ENCODE measurements around the gene PLSCR5. TPM values are rescaled to one million over a fixed set of nuclear protein-coding genes. Genes with fewer than 3 reads are reported as not detected.

The PLSCR5 gene, protein sequence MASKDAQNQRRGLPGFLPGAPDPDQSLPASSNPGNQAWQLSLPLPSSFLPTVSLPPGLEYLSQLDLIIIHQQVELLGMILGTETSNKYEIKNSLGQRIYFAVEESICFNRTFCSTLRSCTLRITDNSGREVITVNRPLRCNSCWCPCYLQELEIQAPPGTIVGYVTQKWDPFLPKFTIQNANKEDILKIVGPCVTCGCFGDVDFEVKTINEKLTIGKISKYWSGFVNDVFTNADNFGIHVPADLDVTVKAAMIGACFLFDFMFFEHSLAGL
- total RNA-seq (not detected), polyA plus RNA-seq (not detected)

DNA sequence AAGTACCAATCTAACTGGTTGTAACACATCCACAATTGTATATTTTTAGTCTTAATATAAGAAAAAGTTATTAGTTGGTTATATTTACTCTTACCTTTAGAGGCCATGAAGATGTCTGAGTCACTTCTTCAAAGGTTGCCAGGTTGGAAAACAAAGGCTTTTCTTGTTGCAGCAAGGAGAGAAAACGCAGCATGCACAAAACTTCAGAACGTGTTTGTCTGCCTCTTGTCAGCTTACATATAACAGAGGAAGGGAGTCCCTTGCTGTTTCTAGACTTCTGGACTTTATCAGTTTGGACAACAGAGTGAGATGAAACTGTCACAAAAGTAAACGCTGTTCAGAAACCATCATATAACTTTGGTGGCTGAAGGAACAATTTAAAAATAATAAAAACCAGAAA, at the start of gene PLSCR5:
TSS of gene PLSCR5 (minus strand) at position 241 of the 400 bp plus-strand sequence. CDS start at position 107, 134 bp downstream.
- H3K4me1 ChIP-seq (ENCODE audit: control insufficient read depth in 4 of 4, insufficient read depth in 4 of 4, low read length in 3 of 4) = no peaks in the 10 kb centered on the region
- no peak within 1 kb of the TSS for H3K4me3 ChIP-seq (ENCODE audit: low read depth in 1 of 3, low read length in 3 of 3)
- H3K27ac ChIP-seq (ENCODE audit: low read depth in 1 of 2, low read length in 2 of 2) = no peak within 1 kb of the TSS
- H3K36me3 ChIP-seq (ENCODE audit: control insufficient read depth in 4 of 4, insufficient read depth in 3 of 4, low read depth in 1 of 4, low read length in 3 of 4) = no peaks in the 10 kb centered on the region
- H3K9ac ChIP-seq (ENCODE audit: low read depth in 1 of 2, low read length in 2 of 2) = no peak within 1 kb of the TSS
- TF ChIP-seq, protein P1, sequence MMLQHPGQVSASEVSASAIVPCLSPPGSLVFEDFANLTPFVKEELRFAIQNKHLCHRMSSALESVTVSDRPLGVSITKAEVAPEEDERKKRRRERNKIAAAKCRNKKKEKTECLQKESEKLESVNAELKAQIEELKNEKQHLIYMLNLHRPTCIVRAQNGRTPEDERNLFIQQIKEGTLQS (IDR thresholded peaks at IDR 0.05) = no peak
- TF ChIP-seq HNF4A (conservative IDR thresholded peaks at IDR 0.05) = no peak
- no peak for TF ChIP-seq SP1 (IDR thresholded peaks at IDR 0.05)
- H3K27me3 ChIP-seq (ENCODE audit: control insufficient read depth in 4 of 4, insufficient read depth in 4 of 4, low read length in 3 of 4) = peaks cover 0 to 7% (median 0%) of the 10 kb centered on the region in 4 donors
- no peak for DNase-seq (ENCODE audit: low spot score)
- WGBS = 28% methylated on average over 3 of the region's 3 CpGs
- H3K9me3 ChIP-seq (ENCODE audit: control insufficient read depth in 4 of 4, low read length in 3 of 4) = no peaks in the 10 kb centered on the region

DNA sequence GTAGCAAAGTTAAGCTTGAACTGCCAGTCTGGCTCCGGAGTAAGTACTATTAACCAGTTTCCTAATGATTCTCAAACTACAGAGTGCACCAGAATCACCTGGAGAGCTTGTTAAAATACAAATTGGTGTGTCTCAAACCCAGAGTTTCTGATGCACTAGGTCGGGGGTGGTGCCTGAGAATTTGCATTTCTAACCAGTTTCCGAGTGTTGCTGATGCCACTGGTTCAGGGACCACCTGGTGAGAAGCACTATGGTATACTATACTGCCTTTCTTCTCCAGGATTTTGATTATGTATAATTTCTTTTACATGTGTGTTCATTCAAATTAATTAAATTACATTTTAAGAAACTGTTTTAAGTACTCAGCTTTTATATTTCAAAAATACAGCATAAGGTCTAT, 48.8 kb upstream of the PLSCR5 start:
- Histone ChIP-seq H3K9me3 (ENCODE audit: control insufficient read depth in 4 of 4, low read length in 3 of 4) (no peaks in the 10 kb centered on the region), H3K4me3 (ENCODE audit: low read depth in 1 of 3, low read length in 3 of 3) (no peak overlapping the region), H3K27ac (ENCODE audit: low read depth in 1 of 2, low read length in 2 of 2) (no peak overlapping the region), H3K27me3 (ENCODE audit: control insufficient read depth in 4 of 4, insufficient read depth in 4 of 4, low read length in 3 of 4) (no peaks in the 10 kb centered on the region), H3K36me3 (ENCODE audit: control insufficient read depth in 4 of 4, insufficient read depth in 3 of 4, low read depth in 1 of 4, low read length in 3 of 4) (no peaks in the 10 kb centered on the region), H3K4me1 (ENCODE audit: control insufficient read depth in 4 of 4, insufficient read depth in 4 of 4, low read length in 3 of 4) (peaks cover 2 to 9% (median 5%) of the 10 kb centered on the region in 4 donors), H3K9ac (ENCODE audit: low read depth in 1 of 2, low read length in 2 of 2) (no peak overlapping the region)
- WGBS = 83% methylated on average over 3 of the region's 3 CpGs
- TF ChIP-seq, protein P2, sequence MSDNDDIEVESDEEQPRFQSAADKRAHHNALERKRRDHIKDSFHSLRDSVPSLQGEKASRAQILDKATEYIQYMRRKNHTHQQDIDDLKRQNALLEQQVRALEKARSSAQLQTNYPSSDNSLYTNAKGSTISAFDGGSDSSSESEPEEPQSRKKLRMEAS (IDR thresholded peaks at IDR 0.05) = no peak
- TF ChIP-seq, protein P3, sequence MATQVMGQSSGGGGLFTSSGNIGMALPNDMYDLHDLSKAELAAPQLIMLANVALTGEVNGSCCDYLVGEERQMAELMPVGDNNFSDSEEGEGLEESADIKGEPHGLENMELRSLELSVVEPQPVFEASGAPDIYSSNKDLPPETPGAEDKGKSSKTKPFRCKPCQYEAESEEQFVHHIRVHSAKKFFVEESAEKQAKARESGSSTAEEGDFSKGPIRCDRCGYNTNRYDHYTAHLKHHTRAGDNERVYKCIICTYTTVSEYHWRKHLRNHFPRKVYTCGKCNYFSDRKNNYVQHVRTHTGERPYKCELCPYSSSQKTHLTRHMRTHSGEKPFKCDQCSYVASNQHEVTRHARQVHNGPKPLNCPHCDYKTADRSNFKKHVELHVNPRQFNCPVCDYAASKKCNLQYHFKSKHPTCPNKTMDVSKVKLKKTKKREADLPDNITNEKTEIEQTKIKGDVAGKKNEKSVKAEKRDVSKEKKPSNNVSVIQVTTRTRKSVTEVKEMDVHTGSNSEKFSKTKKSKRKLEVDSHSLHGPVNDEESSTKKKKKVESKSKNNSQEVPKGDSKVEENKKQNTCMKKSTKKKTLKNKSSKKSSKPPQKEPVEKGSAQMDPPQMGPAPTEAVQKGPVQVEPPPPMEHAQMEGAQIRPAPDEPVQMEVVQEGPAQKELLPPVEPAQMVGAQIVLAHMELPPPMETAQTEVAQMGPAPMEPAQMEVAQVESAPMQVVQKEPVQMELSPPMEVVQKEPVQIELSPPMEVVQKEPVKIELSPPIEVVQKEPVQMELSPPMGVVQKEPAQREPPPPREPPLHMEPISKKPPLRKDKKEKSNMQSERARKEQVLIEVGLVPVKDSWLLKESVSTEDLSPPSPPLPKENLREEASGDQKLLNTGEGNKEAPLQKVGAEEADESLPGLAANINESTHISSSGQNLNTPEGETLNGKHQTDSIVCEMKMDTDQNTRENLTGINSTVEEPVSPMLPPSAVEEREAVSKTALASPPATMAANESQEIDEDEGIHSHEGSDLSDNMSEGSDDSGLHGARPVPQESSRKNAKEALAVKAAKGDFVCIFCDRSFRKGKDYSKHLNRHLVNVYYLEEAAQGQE (IDR thresholded peaks at IDR 0.05) = no peak
- TF ChIP-seq YY1 (IDR thresholded peaks at IDR 0.05) = no peak
- TF ChIP-seq RXRA (IDR thresholded peaks at IDR 0.05) = no peak
- DNase-seq (ENCODE audit: low spot score) = no peak

DNA sequence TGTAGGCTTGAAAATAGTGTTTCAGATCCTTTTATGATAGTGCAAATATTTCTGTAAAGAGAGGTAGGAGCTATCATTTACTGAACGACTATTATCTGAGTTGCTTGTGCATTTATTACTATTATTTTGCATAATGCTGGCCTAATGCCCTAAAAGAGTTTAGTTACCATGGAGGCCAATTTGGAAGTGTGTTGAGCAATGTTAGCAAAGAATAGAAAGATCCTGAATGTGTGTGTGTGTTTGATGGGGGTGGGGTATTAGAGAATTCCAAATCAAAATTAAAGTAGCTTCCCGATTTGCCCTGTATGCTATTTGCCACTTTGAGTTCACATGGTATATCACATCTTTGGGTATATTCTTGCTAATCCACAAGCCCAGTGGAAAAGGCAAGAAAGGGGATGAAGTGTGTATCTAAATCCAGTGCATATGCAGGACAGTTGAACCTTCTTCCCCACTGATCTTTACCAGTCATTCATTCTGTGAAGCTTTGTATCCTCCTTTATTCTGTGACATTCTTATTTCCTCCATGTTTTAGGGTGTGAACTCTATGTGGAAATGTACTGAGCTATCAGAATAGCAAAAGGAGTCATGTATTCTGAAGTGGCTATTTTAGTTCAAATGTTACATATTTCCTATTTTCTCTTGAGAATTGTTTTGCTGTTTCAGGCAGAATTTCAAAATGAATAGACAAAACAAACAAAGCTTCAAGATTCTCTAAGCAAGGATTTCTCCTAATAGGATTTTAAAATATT, 45.7 kb upstream of the PLSCR5 start:
- H3K9me3 ChIP-seq (ENCODE audit: control insufficient read depth in 4 of 4, low read length in 3 of 4) = no peaks in the 10 kb centered on the region
- no peak overlapping the region for H3K9ac ChIP-seq (ENCODE audit: low read depth in 1 of 2, low read length in 2 of 2)
- TF ChIP-seq FOXA1 (IDR thresholded peaks at IDR 0.05) = no peak
- TF ChIP-seq EGR1 (IDR thresholded peaks at IDR 0.05; ENCODE audit: low read depth in 2 of 2) = no peak
- TF ChIP-seq, protein P3 (IDR thresholded peaks at IDR 0.05) = no peak
- TF ChIP-seq GABPA (IDR thresholded peaks at IDR 0.05 in 1 of 2, conservative IDR thresholded peaks at IDR 0.05 in 1 of 2) = no peak
- TF ChIP-seq, protein P2 (IDR thresholded peaks at IDR 0.05) = no peak
- TF ChIP-seq NR2F2 (IDR thresholded peaks at IDR 0.05) = no peak
- no peak for TF ChIP-seq HNF4A (conservative IDR thresholded peaks at IDR 0.05)
- no peak for DNase-seq (ENCODE audit: low spot score)
- peaks cover 2 to 9% (median 5%) of the 10 kb centered on the region in 4 donors for H3K4me1 ChIP-seq (ENCODE audit: control insufficient read depth in 4 of 4, insufficient read depth in 4 of 4, low read length in 3 of 4)
- 61% methylated on average over 2 of the region's 2 CpGs for WGBS
- no peak overlapping the region for H3K4me3 ChIP-seq (ENCODE audit: low read depth in 1 of 3, low read length in 3 of 3)
- no peaks in the 10 kb centered on the region for H3K36me3 ChIP-seq (ENCODE audit: control insufficient read depth in 4 of 4, insufficient read depth in 3 of 4, low read depth in 1 of 4, low read length in 3 of 4)
- H3K27ac ChIP-seq (ENCODE audit: low read depth in 1 of 2, low read length in 2 of 2) = no peak overlapping the region
- no peaks in the 10 kb centered on the region for H3K27me3 ChIP-seq (ENCODE audit: control insufficient read depth in 4 of 4, insufficient read depth in 4 of 4, low read length in 3 of 4)

Data from liver (tissue), 9 donors.